NCI-H2029 treated with DMSO at 0.1 percent for 48 hours (cell line): ENCODE data around the gene MYB.
"Not testable (repeated sequence)": the region's sequence is repeated elsewhere in the genome, so short reads cannot be mapped to it uniquely, and the experiment has no call there.

Experiments used
- DNase-seq: peaks from one replicate; lab custom pipeline; 2025; lab: John Stamatoyannopoulos, UW

The MYB gene

DNA sequence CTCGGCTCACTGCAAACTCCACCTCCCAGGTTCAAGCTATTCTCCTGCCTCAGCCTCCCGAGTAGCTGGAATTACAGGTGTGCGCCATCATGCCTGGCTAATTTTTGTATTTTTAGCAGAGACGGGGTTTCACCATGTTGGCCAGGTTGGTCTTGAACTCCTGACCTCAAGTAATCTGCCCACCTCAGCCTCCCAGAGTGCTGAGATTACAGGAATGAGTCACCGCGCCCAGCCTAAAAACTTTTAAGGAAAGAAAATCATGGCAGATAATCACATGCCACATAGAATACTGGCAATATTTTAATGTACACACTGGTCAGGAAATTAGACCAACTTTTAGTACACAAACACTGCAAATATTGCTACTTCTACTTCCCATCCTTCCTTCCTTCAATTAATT is 16.7 kb upstream of the MYB start:
- DNase-seq, result not testable (repeated sequence)

DNA sequence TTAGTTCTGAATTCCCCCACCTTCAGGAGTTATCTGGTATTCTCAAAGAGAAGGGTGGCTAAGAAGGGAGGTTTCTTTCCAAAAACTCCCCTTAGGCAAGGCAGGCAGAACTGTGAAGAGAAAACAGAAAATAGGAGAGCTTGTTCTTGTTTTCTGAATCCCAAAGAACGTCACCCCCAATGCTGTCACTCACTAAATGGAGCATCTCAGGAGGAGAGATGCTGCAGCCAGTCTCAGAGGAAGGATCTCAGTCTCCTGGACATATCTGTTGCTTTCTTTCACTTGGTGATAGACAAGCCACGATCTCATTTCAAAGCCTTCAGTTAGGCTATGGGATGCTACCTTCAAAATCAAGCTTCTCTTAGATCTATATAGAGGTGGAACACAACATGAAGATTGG is 16.1 kb upstream of the MYB start:
- no peak for DNase-seq

DNA sequence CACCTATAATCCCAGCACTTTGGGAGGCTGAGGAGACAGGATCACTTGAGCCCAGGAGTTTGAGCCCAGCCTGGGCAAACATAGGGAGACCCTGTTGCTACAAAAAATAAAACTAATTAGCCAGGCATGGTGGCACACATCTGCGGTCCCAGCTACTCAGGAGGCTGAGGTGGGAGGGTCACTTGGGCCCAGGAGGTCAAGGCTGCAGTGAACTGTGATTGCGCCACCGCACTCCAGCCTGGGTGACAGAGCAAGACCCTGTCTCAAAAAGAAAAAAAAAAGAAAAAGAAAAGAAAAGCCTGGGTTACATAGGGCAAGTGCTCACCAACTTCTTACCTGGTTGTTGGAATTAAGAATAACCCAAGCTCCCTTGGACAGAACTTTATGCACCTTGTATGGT is 14.6 kb upstream of the MYB start:
- DNase-seq, result no peak

DNA sequence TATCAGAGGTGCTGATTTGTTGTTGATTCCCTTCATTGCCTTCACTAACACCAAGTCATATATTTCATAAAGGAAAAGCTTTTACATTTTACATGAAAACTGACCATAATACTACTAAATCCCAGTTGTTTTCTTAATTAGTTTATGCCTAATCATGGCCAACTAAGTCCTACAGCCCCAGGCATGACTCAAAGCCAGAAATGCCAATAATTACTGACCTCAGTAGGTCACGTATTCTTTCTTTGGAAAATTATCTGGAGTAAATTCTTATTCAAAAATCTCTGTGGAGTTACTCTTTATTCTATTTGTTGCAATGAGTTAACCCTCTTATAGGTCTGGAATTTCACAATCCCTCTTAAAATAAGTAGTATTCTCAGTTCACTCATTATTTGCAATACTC is 13.5 kb upstream of the MYB start:
- DNase-seq, result no peak

DNA sequence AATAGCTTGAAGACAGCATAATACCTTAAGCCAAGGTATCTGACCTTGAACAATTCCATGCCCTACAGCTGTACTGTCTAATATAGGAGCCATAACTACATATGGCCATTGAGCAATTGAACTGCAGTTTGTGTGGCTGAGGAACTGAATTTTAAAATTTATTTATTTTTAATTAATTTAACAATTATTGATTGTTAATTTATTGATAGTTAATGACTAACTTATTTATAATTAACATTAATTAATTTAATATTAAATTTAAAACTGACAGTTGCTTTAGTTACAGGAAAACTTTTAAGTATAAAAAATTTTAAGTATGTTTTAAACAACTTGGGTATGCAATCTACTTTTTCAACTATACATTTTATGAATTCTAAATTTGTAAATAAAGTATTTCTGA is 12.3 kb upstream of the MYB start:
- no peak for DNase-seq

DNA sequence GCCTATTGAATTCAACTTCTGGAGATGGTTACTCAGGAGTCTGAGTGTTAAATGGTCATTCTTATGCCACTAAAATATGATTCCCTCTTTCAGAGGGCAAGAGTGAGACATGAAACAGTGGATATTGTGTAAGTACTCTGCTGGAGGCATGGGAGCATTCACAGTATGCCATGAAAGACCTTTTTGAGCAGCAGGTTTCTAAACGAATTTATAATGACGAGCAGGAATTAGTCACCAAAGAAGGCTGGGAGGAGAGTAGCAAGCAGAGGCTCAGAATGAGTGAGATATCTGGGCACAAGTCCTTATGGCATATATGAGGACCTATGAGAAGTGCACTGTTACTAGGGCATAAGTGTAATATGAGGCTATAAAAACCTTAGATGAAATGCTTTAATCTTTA is 10.9 kb upstream of the MYB start:
- no peak for DNase-seq

DNA sequence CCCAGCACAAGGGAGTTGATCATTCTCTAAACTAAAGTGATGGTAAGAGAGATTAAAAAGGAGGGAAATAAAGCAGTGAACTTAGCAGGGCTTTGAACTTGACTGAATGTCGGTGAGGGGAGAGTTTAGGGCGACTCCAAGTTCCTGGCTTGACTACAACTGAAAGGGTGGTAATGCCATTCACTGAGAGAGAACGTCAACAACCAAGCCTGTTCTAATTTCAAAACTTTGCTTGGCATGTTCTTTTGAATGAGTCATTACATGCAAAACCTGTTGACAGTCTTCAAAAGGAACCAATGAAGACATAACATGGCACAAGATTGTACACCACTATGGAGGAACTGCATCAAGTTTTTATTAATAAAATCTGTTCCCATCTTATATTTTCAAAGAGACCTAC is 10.3 kb upstream of the MYB start:
- no peak for DNase-seq

DNA sequence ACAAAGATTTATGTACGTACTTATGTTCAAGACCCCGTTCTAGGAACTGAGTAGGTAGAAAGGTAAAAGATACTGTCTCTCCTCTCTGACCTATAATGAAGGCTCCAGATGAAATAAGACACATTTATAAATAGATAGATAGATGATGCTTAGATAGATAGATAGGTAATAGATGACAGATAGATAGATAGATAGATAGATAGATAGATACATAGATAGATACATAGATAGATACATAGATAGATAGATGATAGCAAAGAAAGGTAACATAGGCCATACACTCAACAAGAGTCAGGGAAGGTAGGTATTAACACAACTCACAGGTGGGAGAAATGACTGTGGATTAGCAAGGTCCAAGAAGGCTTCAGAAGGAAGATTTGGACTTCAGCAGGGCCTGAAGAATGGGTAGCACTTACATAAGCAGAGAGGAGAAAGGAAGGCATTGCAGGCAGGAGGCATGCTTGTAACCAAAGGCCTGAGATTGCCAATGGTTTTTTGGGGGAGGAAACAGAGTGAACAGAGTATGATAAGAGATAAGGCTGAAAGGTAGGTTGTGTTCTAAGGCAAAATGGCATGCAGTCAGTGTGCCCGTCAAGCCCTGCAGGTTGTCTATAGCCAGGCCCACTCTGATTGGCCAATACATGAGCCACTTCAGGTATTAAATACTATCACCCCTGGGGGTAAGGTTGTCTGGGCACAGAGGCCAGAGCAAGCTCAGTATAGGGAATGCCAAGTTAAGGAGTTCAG is 7.7 kb upstream of the MYB start:
- no peak for DNase-seq

DNA sequence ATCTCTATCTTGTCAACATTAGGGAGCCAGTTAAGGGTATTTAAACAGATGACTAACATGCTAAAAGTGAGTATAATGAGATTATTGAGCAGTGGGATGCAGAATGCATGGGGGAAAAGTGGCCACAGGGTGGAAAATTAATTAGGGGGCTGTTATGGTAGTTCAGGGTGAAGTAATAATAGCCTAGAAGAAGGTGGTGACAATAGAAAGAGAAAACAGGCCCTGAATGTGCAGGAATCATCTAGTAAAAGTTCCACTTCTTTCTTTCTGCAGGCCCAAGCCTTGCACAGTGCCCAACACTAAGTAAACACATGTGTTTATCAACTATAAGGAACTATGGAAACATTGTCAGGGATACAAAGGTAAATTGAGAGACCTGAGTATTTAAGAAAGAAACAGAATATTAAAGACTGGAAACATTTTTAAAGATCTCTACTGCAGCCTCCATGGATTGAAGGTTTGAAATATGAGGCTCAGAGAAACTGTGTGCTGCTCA is 7.1 kb upstream of the MYB start:
- DNase-seq, result no peak

DNA sequence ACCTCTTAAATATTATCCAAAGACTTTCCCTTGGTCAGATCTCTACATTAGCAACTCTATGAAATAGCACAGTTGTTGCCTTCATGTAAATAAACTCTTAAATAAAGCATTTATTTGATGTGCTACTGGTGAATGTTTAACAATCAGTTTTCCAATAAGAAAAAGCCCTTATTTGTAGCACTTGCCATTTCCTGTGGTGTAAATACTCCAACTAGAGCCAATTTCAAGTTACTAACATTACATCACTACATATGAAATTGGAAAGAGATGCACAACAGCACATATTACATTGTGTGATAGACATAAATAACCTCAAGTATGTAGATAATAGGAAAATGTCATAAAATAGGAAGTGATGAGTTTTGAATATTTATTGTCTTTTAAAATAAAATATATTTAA is 5.0 kb upstream of the MYB start:
- no peak for DNase-seq

DNA sequence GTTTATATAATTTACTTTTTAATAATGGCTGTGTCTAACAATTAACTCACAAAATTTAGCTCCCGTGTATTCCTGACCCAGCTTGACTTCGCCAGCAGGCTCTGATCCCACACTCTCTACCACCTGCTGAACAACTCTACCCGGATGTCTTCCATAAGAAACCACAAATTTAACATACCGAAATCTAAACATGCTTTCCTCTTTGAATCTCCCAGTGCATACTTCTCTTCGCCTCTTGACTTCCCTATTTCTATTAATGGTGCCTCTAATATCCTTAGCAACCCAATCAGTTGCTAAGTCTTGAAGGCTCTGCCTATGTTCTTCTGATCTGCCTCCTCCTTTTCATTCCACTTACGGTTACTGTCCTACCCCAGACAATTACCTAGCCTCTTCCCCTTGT is 4.6 kb upstream of the MYB start:
- no peak for DNase-seq

DNA sequence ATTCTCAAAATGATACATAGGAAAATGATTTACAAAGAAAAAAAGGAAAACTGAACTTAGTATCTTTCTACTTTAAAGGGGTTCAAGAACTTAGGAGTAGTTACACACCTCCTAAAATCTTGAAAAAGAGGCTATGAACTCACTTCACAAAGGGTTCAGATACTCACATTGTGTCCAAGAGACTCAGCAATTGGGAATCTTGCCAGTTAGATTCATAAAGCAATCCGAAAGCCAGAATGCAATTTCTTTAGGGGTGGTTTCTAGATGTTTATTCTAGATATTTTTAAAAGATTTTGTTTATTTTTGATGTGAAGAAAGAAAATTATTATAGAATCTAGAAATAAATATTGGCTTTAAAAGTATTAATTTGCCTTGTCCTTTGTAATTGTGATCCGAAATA is 1.7 kb upstream of the MYB start:
- no peak for DNase-seq

DNA sequence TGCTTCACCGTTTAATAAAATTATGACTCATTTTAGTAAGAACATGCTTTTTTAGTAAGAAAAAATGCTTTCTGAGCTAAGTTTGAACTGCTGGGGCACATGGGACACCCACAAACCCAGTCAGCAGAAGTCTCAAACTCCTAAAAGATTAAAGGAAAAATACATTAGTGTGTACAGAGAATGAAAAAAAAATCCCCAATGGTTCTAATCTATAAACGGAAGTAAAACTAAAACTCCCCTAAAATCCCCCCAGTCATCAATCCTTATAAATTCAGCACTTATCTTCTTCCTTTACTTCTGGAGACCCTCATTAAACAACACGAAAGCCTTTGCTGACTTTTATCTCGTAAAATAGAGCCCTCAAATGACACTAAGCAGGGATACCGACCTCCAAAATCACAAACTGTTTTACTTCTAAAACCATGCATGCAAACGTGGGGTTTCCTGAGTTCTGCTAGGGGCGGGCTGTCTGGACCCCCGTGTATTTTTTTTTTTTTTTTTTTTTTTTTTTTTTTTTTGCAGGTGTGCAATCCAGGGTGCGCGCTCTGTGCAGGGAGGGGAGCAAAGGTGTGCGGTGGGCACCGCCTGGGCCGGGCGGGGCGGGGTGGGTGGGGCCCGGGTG is 1.1 kb upstream of the MYB start:
- DNase-seq, result no peak

DNA sequence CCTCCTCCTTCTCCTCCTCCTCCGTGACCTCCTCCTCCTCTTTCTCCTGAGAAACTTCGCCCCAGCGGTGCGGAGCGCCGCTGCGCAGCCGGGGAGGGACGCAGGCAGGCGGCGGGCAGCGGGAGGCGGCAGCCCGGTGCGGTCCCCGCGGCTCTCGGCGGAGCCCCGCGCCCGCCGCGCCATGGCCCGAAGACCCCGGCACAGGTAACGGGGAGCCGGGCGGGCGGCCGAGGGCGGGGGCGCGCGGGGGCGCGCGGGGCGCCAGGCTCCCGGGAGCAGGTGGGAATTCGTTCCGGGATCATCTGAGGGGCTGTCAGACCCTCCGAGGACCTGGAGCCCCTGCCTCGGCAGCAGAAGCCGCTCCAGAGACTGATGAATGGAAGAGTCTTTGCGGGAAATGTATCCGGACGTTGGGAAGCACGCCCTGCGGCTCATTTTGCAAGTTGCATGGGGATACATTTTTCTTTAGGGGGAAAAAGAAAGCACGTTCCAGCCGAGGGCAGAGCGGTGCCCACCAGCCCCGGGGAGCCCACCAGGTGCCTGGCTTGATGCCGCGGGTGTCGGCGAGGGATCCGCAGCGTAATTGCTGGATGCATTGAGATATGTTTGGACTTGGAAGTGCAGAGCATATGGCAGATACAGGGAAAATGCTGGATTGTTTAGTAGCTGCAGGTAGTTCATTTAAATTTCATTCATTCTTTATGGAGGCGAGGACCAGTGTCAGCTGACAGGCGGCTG is 394 bp downstream of the MYB start:
- DNase-seq, result no peak

DNA sequence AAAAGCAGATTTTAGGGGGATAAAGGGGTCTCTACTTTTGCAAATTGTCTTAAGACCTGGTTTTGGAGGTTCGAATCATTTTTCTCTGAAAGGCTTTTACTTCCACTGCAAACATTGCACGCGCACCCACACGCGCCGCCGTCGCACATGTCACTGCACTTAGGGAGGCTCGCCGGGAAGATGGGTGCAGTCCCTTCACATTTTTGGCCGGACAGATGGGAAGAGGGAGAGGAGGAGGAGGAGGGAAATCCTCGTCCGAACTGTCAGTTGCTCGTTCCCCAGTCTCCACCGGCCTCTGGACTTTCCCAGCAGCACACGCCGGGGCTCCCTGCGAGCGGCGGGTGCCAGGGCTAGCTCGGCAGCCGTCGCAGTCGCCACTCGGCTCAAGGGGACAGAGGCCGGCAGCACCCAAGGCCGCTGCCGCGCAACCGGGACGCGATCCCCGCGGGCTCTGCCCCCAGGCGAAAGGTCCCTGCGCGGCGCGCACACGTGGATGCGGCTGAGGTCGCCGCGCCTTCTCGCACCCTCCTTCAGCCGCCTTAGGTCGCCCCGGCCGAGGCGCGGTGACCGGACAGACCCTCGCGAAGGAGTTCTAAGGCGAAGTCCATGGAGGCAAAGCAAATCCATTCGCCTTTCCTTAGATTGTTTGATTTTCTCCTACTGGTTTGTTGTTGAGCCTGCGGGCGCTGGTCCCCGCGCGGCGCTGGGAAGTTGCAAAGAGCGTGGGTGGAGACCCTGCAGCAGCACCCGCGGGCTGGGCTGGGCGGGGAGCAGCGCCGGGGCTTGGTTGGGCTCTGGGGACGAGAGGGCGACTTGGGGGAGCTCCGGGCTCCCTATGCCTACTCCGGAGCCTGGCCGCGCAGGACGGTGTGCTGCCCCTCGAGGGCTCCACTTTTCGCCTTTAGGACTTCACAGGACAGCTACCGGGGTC is 1.2 kb downstream of the MYB start:
- DNase-seq, result no peak

DNA sequence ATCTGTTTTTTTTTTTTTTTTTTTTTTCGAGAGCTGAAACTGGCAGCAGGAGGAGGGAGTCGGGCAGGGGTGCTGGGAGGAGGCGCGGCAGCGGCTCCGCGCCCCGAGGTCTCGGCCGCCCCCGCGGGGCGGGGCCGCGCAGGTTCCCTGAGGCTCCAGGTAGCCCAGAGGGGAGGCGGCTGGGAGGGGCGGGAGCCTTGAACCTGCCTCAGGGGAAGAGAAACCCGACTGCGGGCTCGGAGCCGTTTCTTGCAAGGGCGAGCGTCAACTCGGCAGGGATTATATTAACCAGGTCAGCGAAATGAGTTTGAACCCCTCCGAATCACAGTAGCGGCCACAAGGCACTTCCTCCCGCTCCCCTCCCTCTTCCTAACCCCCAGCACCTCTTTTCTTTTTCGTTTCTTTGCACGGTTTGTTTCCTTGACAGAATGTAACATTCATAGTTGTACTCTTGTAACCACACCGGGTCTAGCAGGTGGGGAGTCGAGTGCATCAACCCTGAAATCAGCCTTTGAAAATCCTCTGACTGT is 2.0 kb downstream of the MYB start:
- DNase-seq, result no peak

DNA sequence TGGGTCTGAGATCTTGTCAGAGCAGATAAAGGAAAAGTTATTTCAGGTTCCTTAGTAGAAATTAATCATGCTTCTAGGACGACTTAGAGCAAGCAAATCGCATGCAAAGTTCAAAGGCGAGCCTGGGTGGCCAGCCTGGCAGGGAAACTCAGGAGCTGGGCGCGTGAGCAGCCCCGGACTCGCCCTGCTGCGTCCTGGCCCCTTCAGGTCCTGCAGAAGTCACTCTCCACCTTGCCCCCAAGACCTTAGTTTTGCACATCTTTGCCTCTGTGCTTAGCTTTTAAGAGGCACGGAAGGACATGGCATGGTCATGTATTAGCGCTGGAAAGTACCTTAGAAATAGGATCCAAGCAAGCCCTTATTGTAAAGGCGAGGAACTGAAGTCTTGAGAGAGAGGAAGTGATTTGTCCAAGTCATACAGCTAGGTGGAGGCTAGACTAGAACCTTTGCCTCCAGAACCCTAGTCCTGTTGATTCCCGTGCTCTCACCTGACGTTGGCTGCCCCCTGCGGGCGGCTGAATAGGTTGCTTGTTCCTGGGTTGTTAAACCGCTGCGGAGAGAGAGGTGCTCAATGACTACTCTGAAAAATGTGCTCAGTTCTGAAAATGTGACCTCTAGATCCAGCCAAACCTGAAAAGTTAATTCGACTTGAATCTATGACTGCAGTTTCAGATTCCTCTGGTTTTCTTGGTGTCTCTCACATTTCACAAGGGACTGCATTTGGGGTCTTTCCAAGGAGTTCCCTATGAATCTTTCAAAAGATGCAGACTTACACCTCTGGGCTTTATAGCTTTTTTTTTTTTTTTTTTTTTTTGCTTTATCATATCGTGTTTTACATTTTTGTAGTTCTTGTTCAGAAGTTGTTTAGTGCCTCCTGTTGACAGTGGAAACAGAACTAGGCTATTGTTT is 2.7 kb downstream of the MYB start:
- DNase-seq, result no peak

DNA sequence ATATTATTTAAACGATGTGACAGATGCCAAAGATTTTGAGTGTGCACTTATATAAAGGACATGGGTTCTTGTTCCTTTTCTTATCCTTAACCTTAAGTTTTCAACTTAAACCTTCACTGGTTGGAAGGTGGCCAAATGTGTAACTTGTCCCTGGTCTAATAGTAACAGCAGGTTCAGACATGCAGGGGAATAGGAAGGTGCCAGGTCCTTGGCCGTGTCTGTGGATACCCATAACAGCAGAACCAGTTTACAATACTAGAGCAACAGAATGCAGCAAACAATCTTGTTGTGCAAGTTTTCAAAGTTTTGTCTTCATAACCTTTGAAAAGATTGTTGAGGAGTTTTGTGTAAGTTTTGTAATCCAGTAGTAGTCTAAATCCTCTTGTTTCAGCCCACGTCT is 4.4 kb downstream of the MYB start:
- no peak for DNase-seq

DNA sequence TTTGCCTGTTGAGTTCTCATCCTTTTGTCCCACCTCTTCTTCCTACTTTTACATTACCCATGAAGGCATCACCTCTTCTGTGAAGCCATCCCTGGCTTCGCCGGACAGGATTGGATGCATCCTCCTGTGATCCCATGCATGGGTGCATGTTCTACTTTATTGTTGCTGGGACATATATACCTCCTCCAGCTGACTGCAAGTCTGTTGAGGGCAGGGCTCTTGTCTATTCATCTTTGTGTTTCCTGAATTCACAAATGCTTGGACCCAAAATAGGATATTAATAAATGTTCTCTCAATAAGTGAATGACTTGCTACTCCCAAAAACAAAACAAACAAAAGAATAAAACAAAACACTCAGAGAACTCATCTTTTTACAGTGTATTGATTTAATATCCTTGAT is 5.1 kb downstream of the MYB start:
- no peak for DNase-seq

DNA sequence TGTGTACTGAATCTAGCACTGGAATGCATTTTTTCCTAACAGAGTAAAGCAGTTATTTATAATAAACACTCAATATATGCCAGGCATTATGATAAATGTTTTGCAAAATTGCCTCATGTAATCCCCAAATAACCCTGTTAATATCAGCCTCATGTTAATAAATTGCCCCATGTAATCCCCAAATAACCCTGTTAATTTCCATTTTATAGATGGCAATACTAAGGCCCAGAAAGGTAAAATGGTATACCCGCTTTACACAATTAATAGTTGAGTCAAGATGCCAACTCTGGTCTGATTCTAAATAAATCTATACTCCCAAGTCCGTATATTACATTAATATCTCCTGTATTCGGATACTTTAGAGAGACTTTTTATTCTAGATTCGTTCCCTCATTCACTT is 6.3 kb downstream of the MYB start:
- DNase-seq, result no peak

DNA sequence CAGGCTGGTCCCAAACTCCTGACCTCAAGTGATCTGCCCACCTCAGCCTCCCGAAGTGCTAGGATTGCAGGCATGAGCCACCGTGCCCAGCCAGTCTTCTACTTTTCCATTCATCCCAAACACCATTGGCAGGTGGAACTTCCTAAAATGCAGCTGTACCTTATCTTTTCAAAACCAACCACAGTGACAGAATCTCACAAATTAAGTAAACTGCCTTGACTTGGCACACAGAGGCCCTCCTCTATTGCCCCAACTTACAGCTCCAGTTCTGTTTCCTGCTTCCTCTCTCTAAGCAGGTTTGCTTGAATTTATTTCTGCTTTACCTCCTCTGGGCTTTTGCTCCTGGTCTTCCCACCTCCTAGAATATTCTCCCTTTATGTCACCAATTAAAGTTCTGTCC is 7.6 kb downstream of the MYB start:
- no peak for DNase-seq
